GM18526 (cell line): Measurements from ENCODE around the gene TPO.

ENCODE experiments used
- POLR2A ChIP-seq: IDR thresholded peaks from 3 replicates; pipeline ENCODE4 v1.6.1; 2011; ENCODE audit not compliant: insufficient read length; ENCODE audit errors: extremely low read depth

The TPO gene

DNA sequence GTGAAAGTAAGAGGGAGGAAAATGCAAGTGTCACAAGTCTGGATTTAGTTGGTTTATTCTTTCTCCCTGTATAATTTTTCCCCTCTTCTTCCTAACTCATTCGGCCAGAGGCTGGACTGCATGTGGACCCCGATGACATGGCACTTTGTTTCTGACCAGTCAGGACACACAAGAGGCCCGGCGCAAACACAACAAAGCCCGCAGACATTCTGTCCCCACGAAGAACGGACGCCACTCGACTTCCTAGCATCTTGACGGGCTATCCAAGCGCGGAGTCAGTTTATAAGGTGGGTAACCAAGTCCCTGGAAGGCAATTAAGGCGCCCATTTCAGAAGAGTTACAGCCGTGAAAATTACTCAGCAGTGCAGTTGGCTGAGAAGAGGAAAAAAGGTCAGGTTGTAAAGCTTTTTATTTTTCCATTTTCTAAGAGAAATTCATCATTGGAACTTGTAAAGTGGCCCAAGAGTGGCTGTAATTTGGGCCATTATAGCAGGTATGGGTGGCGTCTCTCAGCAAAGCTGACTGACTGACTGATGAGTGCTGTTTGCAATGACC is at the start of gene TPO:
TSS of gene TPO (plus strand) at position 308 of the 555 bp plus-strand sequence. CDS start 946 bp downstream, outside the sequence.
- no peak for TF ChIP-seq POLR2A

DNA sequence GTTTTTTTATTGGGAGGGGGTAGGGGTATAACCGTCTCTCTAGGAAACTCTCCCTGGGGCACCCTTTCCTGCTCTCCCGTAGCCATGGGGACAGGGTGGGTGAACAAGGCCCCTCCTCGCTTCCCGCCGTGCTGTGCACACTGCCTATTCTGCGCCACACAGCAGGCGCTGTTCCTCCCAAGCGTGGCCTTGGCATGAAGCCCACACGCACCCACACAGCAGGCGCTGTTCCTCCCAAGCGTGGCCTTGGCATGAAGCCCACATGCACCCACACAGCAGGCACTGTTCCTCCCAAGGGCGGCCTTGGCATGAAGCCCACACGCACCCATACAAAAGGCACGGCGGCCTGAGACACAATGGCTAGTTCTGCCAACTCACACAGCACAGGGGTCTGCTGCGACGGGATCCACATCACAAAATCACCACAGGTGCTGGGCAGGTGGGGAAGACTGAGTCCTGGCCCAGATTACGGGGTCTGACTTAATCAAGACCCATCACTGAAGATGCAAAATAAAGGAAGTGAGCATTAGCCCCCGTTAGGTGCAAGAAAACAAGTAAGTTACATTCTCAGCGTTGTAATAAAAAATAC is 46.6 kb upstream of the TPO start:
- no peak for TF ChIP-seq POLR2A

- no peak for TF ChIP-seq POLR2A
These were observed 45.7 kb upstream of the TPO start for GRCh38 chr2:1367601-1368000.

- no peak for TF ChIP-seq POLR2A
These were observed 43.4 kb upstream of the TPO start for GRCh38 chr2:1369905-1370304.

- no peak for TF ChIP-seq POLR2A
These were observed 42.8 kb upstream of the TPO start for GRCh38 chr2:1370461-1370860.

DNA sequence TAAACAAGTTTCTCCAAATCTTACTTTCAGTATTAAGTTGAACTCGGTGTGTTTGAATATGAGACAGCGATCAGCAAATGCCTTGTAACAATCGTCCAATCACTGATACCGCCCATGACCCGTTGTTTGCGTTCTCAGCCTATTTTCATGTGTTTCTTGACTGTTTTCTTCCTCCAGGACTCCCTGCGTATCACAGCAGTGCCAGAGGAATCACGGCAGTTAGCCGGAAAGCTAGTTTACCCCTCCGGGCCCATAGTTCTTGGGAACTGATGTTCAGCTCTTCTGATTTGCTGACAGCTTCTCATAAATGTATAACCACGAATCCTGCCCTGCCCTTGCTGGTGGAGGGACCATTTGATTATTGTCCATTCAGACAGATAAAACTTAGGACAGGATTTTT is 42.2 kb upstream of the TPO start:
- no peak for TF ChIP-seq POLR2A

DNA sequence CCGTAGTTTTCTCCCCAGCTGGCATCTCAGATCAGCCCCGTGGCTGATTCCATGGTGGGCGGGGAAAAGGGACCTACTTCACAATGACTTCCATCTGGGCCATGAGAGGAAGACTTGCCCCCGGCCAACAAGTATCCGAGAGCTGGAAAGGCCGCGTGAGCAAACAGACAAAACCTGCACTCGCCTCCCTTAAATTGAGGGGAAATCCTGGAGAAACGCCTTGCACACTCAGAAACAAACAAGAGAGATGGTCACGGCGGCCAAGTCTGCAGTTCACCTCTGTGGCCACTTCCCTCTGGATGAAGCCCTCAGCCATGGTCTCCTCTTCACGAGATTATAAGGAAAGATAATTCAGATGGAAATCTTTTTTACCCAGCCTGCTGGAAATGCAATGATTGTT is 39.4 kb upstream of the TPO start:
- no peak for TF ChIP-seq POLR2A

- TF ChIP-seq POLR2A = no peak
These were observed 39.0 kb upstream of the TPO start for GRCh38 chr2:1374287-1374686.

GRCh38 chr2:1375794-1376193 is 37.5 kb upstream of the TPO start:
- no peak for TF ChIP-seq POLR2A

DNA sequence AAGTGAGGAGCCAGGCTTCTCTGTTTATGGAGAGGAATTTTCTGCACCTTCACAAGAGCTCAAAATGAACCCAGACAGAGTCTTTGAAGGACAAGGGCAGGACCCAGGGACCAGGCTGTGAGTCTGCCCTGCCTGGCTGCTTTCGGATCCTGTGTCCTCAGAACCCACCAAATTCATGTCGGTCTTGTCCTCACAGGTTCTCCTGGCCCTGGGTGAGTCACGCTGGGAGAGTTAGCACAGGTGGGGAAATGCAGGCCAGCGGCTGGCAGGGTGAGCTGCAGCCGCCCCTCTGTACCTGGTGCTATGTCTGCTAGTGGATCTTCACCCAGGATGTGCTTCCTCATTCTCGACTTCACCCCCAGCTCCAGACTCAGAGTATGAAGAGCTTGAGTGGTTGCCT is 35.8 kb upstream of the TPO start:
- TF ChIP-seq POLR2A = no peak

GRCh38 chr2:1378456-1379150 is 34.7 kb upstream of the TPO start:
- no peak for TF ChIP-seq POLR2A

DNA sequence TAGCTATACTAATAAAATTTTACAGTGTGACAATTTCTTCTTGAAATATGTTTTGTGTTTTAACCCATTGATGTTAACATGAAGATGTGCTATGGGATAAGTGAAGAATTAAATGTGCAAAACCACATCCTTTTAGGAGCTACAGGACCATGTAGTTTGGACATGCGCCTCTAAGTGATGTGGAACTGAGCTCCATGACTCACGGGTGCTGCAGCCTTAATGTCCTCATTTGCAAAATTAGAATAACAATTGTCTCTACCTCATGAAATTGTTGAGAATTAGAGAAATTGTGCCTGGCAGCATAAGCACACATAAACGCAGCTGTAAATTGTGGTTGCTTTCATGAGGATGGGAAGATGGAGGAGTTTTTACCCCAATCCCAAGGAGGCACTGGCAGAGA is 31.6 kb upstream of the TPO start:
- no peak for TF ChIP-seq POLR2A

- no peak for TF ChIP-seq POLR2A
These were observed 19.9 kb upstream of the TPO start for GRCh38 chr2:1393321-1393720.

DNA sequence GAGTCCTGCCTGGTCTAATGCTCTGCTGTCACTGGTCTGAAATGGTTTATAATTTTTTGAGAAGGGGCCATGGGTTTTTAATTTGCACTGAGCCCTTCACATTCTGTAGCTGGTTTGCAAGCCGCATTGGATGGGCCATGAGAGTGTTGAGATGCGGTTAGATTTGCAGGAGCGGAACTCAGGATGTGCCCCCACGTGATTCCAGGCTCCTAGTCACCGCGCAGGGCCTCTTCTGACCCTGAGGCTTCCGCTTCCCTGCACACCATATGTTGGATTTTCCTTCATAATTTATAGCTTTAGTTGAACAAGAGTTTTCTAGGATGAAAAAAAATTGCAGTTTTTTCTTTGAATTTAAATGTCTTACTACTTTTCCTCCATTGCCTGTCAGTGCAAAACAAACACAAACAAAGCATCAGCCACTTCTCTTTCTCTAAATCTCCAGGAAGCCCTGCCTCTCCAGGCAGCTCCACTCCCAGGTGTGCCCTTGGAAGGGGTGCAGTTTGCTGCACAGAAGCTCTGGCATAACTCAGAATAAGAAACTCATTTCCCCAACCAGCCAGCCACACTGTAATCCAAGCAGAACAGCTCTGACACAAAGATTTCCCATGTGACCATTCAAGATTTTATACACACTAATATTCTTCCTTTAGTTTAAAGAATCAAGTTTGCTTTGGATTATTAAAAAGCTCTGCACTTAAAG is 18.4 kb upstream of the TPO start:
- no peak for TF ChIP-seq POLR2A

DNA sequence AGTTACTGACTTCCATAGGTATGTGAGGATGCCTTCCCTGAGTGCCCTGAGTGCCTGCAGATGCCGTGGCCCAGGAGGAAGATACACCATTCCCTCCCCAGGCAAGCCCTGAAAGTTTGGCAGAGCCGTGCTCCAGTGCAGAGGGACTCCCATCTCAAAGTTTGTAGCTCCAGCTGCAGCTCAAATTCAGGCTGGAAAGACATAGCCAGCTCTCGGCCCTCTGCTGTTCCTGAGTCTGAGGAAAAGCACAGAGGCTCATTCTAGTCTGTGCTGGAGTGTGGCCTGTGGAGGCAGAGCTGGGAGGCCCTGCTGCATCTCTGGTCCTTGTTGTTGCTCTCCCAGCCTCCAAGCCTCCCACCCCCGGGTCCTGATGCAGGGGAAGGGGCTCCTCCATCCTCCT is 15.9 kb upstream of the TPO start:
- TF ChIP-seq POLR2A = no peak

GRCh38 chr2:1398191-1398590 is 15.1 kb upstream of the TPO start:
- TF ChIP-seq POLR2A = no peak

GRCh38 chr2:1400943-1401735 is 12.1 kb upstream of the TPO start:
- no peak for TF ChIP-seq POLR2A
